Kasumi-1 (cell line): ENCODE measurements around the gene TMEM150C.
"Not testable (repeated sequence)": the region's sequence is repeated elsewhere in the genome, so short reads cannot be mapped to it uniquely, and the experiment has no call there.

Source experiments
- DNase-seq, 2 experiments: peaks; one replicate each; lab custom pipeline; 2025; lab: John Stamatoyannopoulos, UW

The TMEM150C gene

GRCh38 chr4:82473621-82474164 lies 88.1 kb downstream of the TMEM150C start:
- DNase-seq: no peak

- not testable (repeated sequence) for DNase-seq
Measured at GRCh38 chr4:82473080-82473479, 88.7 kb downstream of the TMEM150C start.

DNA sequence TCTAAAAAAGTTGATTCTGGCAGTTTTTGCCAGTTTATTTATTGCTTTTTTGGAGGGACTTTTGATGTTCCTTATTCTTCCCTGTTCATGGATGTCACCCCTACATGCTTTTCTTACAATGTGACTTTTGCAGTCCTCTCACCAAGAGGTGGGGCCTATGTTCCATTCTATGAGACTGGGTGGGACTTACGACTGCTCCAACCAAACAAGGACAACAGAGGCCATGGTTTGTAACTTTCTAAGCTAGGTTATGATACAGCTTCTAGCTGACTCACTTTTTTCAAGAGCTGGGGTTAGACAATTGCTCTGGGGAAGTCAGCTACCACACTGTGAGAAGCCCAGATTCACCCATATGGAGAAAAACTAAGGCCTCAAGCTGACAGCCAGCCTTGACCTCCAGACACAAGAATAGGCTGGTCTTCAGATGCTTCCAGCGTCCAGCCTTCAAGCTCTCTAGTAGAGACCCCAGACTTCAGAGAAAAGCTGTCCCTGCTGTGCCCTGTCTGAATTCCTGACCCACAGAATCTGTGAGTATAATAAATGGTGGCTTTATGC lies 91.9 kb downstream of the TMEM150C start:
- no peak for DNase-seq

GRCh38 chr4:82467471-82467870 lies 94.3 kb downstream of the TMEM150C start:
- DNase-seq: no peak

DNA sequence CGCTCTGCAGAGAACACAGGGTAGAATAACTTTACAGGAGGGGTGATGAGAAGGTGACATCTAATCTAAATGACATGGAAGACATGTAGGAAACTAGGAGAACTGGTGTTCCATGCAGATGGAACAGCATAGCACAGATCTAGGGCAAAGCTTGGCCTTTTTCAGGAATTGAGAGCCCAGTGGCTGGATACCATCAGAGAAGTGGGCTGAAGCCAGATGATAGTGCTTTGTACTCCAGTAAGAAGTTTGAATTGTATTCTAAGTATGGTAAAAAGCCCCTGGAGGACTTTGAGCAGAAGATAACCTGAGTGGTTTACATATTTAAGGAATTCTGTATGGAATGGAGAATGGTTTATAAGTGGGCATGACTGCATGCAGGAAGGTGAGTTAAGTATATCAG lies 98.6 kb downstream of the TMEM150C start:
- no peak for DNase-seq

GRCh38 chr4:82462415-82462831 lies 99.4 kb downstream of the TMEM150C start:
- DNase-seq: peak; percentile 78 to 80

- DNase-seq: no peak
Measured at GRCh38 chr4:82461710-82462109, 100.1 kb downstream of the TMEM150C start.

DNA sequence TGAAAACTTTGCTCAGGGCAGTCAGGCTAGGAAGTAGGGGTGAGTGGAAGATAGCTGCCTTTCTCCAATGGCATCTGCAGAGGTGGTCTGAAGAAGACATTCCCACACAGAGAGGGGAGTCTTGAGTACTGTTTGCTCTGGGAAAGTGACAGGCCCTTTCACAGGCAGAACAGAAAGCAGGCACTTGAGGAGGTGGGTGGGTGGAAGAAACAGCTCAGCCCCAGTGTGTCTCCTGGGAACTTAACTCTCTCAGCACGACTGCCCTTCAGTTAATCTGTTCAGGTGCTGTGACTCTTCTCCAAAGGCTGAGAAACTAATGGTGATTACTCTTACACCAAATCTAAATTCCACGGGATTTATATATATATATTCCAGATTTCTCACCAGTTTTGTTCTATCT lies 103.1 kb downstream of the TMEM150C start:
- DNase-seq: no peak

DNA sequence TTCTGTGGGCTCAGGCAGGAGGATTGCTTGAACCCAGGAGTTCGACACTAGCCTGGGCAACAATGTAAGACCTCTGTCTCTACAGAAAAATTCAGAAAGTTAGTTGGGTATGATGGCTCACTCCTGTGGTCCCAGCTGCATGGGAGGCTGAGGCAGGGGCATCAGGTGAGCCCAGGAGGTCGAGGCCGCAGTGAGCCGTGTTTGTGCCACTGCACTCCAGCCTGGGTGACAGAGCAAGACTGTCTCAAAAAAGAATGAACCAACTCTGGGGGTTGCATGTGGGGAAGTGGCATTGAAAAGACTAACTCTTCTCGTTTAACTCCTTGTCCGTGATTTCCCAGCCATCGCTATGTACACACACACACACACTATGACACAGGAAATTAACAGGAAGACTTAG lies 104.5 kb downstream of the TMEM150C start:
- DNase-seq: no peak

DNA sequence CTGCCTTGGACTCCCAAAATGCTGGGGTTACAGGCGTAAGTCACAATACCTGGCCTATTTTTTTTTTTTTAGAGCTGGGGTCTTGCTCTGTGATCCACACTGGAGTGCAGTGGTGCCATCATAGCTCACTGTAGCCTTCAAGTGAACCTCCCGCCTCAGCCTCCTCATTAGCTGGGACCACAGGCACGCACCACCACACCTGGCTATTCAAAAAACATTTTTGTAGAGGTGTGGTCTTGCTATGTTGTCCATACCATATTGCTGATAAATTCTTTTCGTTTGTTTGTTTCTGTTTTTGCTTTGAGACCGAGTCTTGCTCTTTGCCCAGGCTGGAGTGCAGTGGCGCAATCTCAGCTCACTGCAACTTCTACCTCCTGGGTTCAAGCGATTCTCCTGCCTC lies 109.8 kb downstream of the TMEM150C start:
- no peak for DNase-seq

GRCh38 chr4:82450966-82451755 lies 110.6 kb downstream of the TMEM150C start:
- no peak for DNase-seq

- no peak for DNase-seq
Measured at GRCh38 chr4:82447886-82448285, 113.9 kb downstream of the TMEM150C start.

GRCh38 chr4:82439088-82439487 lies 122.7 kb downstream of the TMEM150C start:
- no peak for DNase-seq

- DNase-seq: no peak
Measured at GRCh38 chr4:82437285-82438005, 124.3 kb downstream of the TMEM150C start.

- no peak for DNase-seq
Measured at GRCh38 chr4:82436780-82437179, 125.0 kb downstream of the TMEM150C start.

- DNase-seq: no peak
Measured at GRCh38 chr4:82436130-82436529, 125.7 kb downstream of the TMEM150C start.

- no peak for DNase-seq
Measured at GRCh38 chr4:82434949-82435348, 126.8 kb downstream of the TMEM150C start.

GRCh38 chr4:82433791-82434190 lies 128.0 kb downstream of the TMEM150C start:
- DNase-seq: no peak
